ENCODE data around the gene RAB22A.

GRCh38 chr20:58381627-58382026 lies 72.1 kb downstream of the RAB22A start:
- no peak for TF ChIP-seq CTCF (IDR thresholded peaks at IDR 0.05; ENCODE audit: extremely low read depth in 1 of 2, insufficient read depth in 1 of 2, low read depth in 1 of 2, low read length in 2 of 2)
- TF ChIP-seq EZH2 (IDR thresholded peaks at IDR 0.05; ENCODE audit: borderline replicate concordance, low read depth, low read length, severe bottlenecking), result no peak
- TF ChIP-seq MAX (IDR thresholded peaks at IDR 0.05; ENCODE audit: insufficient read depth, insufficient read length), result no peak
- no peak for TF ChIP-seq POLR2A (IDR thresholded peaks at IDR 0.05; ENCODE audit: low read depth, low read length)
